CD4-positive, alpha-beta T cell treated with Interleukin-6 at 100 ng/mL for 8 hours (primary cell): ENCODE data around the gene SFXN4.
"Not testable (repeated sequence)": the region's sequence is repeated elsewhere in the genome, so short reads cannot be mapped to it uniquely, and the experiment has no call there.

Source experiments
- DNase-seq: peaks from one replicate; pipeline ENCODE4 v3.0.0-alpha.2; 2020; ENCODE audit warnings: mixed read lengths, low spot score

SFXN4 gene

DNA sequence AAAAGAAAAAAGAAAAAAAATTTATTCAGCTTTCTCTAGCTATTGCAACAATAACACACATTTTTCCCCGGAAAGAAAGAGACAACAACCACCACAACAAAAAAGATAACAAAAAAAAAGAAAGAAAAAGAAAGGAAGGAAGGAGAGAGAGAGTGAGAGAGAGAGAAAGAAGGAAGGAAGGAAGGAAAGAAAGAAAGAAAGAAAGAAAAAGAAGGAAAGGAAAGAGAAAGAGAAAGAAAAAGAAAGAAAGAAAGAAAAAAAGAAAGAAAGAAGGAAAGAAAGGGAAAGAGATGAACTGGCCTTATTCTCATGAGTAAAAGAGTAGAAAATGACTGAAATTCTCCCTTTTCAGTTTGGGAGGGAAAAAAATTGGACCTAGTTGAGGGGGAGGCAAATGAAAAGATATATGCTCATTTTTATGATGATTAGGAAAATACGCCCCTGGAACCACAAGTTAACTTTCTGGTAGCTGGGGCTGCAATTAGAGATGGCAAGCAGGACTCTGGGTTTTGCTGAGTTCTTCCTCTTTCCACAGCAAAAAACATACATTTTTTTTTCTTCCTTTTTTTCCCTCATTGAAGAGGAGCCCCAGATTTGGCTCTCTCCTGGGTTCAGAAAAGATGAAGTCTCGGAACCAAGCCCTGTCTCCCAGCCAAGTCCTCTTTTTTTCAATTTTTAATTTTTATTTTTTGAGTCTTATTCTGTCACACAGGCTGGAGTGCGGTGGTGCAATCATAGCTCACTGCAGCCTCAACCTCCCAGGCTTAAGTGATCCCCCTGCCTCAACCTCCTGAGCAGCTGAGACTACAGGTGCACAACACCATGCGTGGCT is 25.7 kb upstream of the SFXN4 start:
- no peak for DNase-seq

DNA sequence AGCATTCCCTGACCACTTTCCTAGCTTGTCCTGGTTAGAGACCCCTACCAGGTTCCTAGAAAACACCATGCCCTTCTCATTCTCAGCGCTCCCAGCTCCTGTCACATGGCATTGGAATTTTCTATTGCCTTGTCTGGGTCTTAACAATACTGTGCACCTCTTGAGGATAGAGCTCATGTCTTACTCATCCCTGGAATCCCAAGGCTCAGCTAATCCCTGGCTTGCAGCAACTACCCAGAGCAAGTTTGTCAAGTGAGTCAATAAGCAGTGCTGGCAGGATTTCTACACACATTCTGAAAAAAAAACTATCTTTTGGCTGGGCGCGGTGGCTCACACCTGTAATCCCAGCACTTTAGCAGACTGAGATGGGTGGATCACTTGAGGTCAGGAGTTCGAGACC is 24.8 kb upstream of the SFXN4 start:
- no peak for DNase-seq

DNA sequence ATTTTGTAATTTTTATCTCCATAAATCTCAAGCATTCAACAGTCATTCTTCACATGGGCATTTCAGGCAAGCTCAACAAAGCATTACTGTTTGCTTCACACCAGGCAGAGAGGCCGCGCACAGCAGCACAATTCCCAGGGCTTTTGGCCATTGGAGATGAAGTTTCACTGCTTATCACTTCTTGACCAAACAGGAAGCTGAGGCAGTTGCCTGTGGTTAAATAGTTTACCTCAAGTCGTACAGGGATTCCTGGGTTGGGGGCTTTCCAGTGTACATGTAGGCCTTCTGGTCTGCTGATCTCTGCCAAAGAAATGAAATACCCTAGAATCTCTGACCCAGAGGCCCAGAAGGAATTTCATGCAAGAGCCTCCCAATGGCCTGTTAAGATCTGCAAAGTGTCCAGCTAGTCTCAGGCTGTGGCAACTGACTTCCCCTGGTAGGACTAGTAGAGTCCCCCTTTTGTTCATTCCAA is 24.3 kb upstream of the SFXN4 start:
- no peak for DNase-seq

DNA sequence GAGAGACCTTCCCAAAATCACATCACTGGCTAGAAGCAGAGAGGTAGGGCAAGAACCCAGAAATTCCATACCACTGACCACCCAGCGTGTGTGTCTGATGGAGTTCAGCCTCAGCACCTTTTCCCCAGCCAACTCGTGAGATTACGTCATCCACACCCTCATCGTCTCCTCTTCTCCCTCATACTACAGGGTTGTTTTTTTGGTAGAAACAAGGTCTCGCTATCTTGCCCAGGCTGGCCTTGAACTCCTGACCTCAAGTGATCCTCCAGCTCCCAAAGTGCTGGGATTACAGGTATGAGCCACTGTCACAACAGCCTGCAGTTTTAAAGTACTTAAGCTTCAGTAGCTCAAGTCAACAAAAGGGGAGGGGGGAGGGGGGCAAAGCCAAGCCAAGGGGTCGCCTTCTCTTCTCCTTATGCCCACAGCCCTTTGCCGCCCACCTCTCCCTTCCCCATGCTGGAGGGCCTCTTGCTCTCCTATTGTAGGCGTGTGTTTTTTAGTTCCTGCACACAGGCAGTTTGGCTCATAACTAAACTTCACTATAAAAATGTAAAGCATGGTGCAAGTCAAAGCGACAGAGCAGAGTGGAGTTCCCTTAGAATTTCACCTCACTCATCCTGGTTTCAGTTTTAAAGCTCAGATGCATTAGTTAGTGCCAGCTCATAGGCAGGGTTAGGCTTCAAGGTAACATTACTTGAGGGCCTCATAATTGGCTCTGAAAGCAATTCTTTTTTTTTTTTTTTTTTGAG is 18.3 kb upstream of the SFXN4 start:
- DNase-seq: no peak

DNA sequence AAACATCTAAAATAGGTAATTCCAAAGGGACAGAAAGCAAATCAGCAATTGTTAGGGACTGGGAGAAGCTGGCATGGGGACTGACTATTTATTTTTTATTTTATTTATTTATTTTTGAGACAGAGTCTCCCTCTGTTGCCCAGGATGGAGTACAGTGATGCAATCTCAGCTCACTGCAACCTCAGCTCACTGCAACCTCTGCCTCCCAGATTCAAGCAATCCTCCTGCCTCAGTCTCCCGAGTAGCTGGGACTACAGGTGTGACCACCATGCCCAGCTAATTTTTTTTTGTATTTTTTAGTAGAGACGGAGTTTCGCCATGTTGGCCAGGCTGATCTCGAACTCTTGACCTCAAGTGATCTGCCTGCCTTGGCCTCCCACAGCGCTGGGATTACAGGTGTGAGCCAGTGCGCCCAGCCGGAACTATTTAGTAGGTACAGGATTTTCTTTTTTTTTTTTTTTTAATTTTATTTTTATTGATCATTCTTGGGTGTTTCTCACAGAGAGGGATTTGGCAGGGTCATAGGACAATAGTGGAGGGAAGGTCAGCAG is 15.4 kb upstream of the SFXN4 start:
- DNase-seq: not testable (repeated sequence)

DNA sequence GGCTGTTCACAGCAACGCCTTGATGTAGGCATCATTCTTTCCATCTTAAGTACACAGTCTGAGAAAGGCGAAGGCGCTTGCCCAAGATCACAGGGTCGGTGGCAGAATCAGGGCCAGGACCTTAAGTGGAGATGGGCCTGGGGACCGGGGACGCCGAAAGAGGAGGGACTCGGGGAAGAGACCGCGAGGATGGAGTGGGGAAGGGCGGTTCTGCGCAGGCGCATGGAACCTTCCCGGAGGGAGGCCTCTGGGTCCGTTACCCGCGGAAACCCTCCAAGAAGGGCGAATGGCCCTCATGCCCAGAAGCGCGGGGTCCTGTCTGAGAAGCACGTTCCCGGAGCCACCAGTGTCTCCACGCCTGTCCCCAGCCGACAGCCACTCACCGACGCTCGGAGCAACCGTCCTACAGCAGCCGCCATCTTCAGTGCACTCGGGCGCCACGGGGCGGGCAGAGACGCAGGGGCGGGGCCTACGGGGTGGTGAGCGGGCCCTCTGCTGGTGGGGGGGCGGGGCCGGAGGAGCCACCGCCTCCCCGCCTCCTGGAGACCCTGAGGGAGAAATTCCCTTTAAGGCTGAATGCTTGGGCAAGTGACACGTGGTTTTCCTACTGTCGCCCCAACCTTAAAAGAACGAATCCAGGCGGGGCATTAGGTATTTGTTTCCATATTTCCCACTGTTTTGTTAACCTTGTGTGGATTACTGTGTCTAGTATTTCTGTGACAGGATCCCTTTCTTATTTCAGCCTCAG is 13.0 kb upstream of the SFXN4 start, which contains the start of gene PRDX3:
TSS of gene PRDX3 (minus strand) at position 441 of the 748 bp plus-strand sequence. CDS start at position 419, 22 bp downstream.
- peak; percentile 90 for DNase-seq

- DNase-seq: no peak
These were observed 12.3 kb upstream of the SFXN4 start for GRCh38 chr10:119177708-119178371.

- DNase-seq: no peak
These were observed 10.7 kb upstream of the SFXN4 start for GRCh38 chr10:119176166-119176565.

- no peak for DNase-seq
These were observed 8.6 kb upstream of the SFXN4 start for GRCh38 chr10:119174109-119174508.

DNA sequence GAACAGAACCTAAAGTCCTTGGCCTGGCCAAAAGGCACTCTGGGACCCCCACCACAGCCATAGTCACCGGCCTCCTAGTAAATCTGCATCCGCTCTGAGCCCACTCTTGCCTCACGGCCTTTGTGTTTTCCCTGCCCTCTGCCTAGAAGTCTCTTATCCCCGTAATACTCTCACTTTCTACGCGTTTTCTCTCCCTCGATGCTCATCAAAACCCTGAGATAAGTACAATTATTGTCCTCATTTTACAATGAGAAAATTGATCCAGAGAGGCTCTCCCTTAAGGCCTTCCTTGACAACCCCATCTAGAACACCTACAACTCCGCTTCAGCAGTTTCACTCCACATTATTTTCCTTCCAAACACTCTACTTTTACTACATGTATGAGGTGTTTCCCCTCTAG is 1.5 kb upstream of the SFXN4 start:
- no peak for DNase-seq

- no peak for DNase-seq
These were observed 1.1 kb upstream of the SFXN4 start for GRCh38 chr10:119166564-119166963.

DNA sequence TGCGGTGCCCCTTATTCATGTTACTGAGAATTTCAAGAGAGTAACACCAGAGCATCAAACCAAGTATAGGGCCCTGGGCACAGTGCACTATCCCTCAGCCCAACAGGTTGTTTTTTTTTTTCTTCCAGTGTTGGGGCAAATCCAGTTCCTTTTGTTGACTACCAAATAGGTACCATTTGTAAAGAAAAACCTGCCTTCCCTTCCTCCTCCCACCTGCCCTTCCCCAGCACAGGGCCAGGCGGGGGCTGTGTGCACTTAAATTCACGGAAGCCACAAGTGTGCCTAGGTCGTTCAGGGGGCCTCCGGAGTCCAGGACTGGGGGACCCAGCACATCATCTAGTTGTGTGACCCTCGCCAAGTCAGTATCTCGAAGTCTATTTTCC is 595 bp upstream of the SFXN4 start:
- DNase-seq: no peak

- no peak for DNase-seq
These were observed 2.9 kb downstream of the SFXN4 start for GRCh38 chr10:119162452-119163092.

GRCh38 chr10:119161680-119162451 is 3.6 kb downstream of the SFXN4 start:
- no peak for DNase-seq

DNA sequence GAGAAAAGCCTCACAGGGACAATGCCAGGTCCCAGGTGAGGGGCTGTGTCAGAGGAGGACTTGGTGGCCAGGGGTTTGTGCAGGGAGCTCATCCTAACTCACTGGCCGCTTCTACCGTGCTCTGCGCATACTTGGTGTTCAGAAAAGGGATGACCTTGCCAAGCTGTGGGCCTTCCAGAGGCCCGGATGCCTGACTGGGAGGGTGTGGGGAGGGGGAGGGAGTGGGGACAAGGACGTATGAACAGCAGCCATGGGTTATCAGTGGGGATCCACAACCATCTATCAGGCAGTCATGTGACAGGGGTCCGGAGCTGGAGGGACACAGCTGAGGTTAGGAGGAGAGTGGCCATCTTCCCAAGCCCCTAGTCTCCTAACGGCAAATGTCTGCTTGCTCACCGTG is 6.2 kb downstream of the SFXN4 start:
- DNase-seq: no peak

GRCh38 chr10:119153661-119154060 is 11.9 kb downstream of the SFXN4 start:
- DNase-seq: no peak

- no peak for DNase-seq
These were observed 12.5 kb downstream of the SFXN4 start for GRCh38 chr10:119153041-119153440.

- not testable (repeated sequence) for DNase-seq
These were observed 13.9 kb downstream of the SFXN4 start for GRCh38 chr10:119151601-119152000.

DNA sequence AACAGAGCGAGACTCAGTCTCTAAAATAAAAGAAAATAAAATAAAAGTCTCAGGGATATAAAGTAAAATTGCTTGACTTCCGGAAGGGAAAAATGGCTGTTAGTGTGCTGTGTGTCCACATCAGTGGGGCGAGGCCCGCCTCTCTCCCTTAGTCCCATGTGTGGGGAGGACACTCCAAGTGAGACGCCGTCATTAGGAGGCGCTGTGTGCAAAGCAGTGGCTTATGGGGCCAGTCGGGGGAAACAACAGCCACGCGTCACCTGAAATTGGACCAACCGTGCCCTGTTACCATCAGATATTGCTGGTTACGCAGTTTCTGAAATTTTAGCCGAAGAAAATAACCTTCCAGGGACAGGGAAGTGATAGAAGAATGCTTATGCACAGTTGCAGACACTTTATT is 15.8 kb downstream of the SFXN4 start:
- no peak for DNase-seq

DNA sequence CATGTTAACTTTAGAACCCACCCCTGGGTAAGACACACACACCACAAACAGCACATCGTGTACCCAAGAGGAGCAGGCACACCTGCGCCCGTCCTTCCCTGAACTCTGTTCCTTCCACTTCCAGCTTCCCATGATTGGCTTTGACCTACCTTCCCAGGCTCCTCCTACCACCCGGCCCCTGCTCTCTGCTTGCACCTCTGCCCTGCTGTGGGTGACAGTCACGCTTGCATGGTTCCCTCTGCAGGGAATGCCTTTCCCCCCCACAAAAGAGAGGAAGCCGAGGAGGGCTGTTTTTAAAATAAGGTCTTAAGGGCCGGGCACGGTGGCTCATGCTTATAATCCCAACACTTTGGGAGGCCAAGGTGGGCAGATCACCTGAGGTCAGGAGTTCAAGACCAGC is 16.4 kb downstream of the SFXN4 start:
- no peak for DNase-seq
